Activated CD8-positive, alpha-beta memory T cell treated with anti-CD3 and anti-CD28 coated beads for 48 hours (primary cell): ENCODE data around the gene GCNT2.
"Not testable (repeated sequence)": the region's sequence is repeated elsewhere in the genome, so short reads cannot be mapped to it uniquely, and the experiment has no call there.

Source experiments
- DNase-seq, 3 experiments: peaks; one replicate each; pipeline ENCODE4 v3.0.0-alpha.2; 2020; ENCODE audit warnings: low read depth in 2 of 3, low spot score in 2 of 3

The GCNT2 gene

GRCh38 chr6:10514049-10514780 lies 6.9 kb upstream of the GCNT2 start:
- no peak for DNase-seq

GRCh38 chr6:10516953-10517352 lies 4.2 kb upstream of the GCNT2 start:
- DNase-seq: no peak

GRCh38 chr6:10518557-10519407 lies 2.4 kb upstream of the GCNT2 start:
- DNase-seq: no peak

- DNase-seq: not testable (repeated sequence)
Observed at GRCh38 chr6:10519408-10519697, 1.8 kb upstream of the GCNT2 start.

GRCh38 chr6:10520468-10520867 lies 683 bp upstream of the GCNT2 start:
- DNase-seq: no peak

- no peak for DNase-seq
Observed at GRCh38 chr6:10522929-10523573, 1.9 kb downstream of the GCNT2 start.

GRCh38 chr6:10526156-10526555 lies 5.0 kb downstream of the GCNT2 start:
- DNase-seq: no peak

- DNase-seq: no peak
Observed at GRCh38 chr6:10528158-10528981, 7.2 kb downstream of the GCNT2 start.

GRCh38 chr6:10529231-10529801 lies 8.2 kb downstream of the GCNT2 start:
- no peak for DNase-seq

- not testable (repeated sequence) for DNase-seq
Observed at GRCh38 chr6:10529828-10530374, 8.8 kb downstream of the GCNT2 start.

- no peak for DNase-seq
Observed at GRCh38 chr6:10531503-10531902, 10.4 kb downstream of the GCNT2 start.

GRCh38 chr6:10531942-10532341 lies 10.8 kb downstream of the GCNT2 start:
- no peak for DNase-seq

GRCh38 chr6:10532392-10532791 lies 11.2 kb downstream of the GCNT2 start:
- DNase-seq: no peak

GRCh38 chr6:10534419-10534762 lies 13.2 kb downstream of the GCNT2 start:
- DNase-seq: no peak

- no peak for DNase-seq
Observed at GRCh38 chr6:10535193-10535592, 14.0 kb downstream of the GCNT2 start.

GRCh38 chr6:10537726-10538125 lies 16.6 kb downstream of the GCNT2 start:
- no peak for DNase-seq

GRCh38 chr6:10540073-10540746 lies 19.1 kb downstream of the GCNT2 start:
- DNase-seq: no peak

- no peak for DNase-seq
Observed at GRCh38 chr6:10541591-10541990, 20.4 kb downstream of the GCNT2 start.

- DNase-seq: no peak
Observed at GRCh38 chr6:10542213-10542612, 21.1 kb downstream of the GCNT2 start.

- DNase-seq: no peak
Observed at GRCh38 chr6:10543488-10543887, 22.3 kb downstream of the GCNT2 start.
